OCI-LY3 (cell line): ENCODE data around the gene ACIN1.

Source experiments
- H2AFZ ChIP-seq: fragments of 200-600, 300-600 bp; shearing (Covaris generic); 2 replicates; pipeline ENCODE4 v1.6.0; 2014; ENCODE audit warnings: antibody characterized with exemption, low read depth, low read length
- H3K27ac ChIP-seq: fragments of 200-600, 300-600 bp; sonication (generic); 2 replicates; pipeline ENCODE4 v1.5.1; 2014; ENCODE audit warnings: mild to moderate bottlenecking, low read length, moderate library complexity, mixed read lengths
- H3K27me3 ChIP-seq: fragments of 200-600, 300-600 bp; sonication (generic); 2 replicates; pipeline ENCODE4 v1.6.1; 2014; ENCODE audit warnings: low read depth, low read length, mixed read lengths
- H3K36me3 ChIP-seq: fragments of 200-600, 300-600 bp; sonication (generic); replicated peaks from 2 replicates; pipeline ENCODE3; 2014; ENCODE audit warnings: low read depth, low read length, mixed read lengths
- H3K4me1 ChIP-seq: fragments of 300-600, 200-600 bp; sonication (generic); 2 replicates; pipeline ENCODE4 v1.6.1; 2014; ENCODE audit warnings: low read length, mixed read lengths
- H3K4me2 ChIP-seq: fragments of 200-600, 300-600 bp; sonication (generic); 2 replicates; pipeline ENCODE4 v1.6.1; 2014; ENCODE audit warnings: low read length, mixed read lengths
- H3K4me3 ChIP-seq: fragments of 300-600, 200-600 bp; sonication (generic); 2 replicates; pipeline ENCODE4 v1.5.1; 2014; ENCODE audit warnings: antibody characterized with exemption, mild to moderate bottlenecking, low read length, moderate library complexity
- H3K79me2 ChIP-seq: fragments of 300-600, 200-600 bp; shearing (Covaris generic); 2 replicates; pipeline ENCODE4 v1.6.1; 2014; ENCODE audit warnings: mild to moderate bottlenecking, low read length, mixed read lengths
- H3K9ac ChIP-seq: fragments of 300-600, 200-600 bp; shearing (Covaris generic); 2 replicates; pipeline ENCODE4 v1.6.0; 2014; ENCODE audit warnings: mild to moderate bottlenecking, low read length, moderate library complexity
- H3K9me3 ChIP-seq: fragments of 200-600, 300-600 bp; shearing (Covaris generic); 2 replicates; pipeline ENCODE4 v1.6.1; 2014; ENCODE audit warnings: low read length, mixed read lengths; ENCODE audit not compliant: insufficient read depth
- H4K20me1 ChIP-seq: fragments of 200-600, 300-600 bp; sonication (generic); 2 replicates; pipeline ENCODE4 v1.6.1; 2016; ENCODE audit warnings: low read length, mixed read lengths; ENCODE audit not compliant: insufficient read depth
- EZH2phosphoT487 ChIP-seq: fragments of 200-600 bp; shearing (Covaris generic); IDR thresholded peaks from 2 replicates; pipeline ENCODE4 v1.6.1; 2018; ENCODE audit warnings: antibody characterized with exemption, mixed run types, low read depth
- TF ChIP-seq, protein P1 (sequence below): fragments of 200-600, 300-600 bp; sonication (generic); IDR thresholded peaks from 2 replicates; pipeline ENCODE4 v1.5.1; 2014; ENCODE audit warnings: antibody characterized with exemption, low read length, low read depth

ACIN1 gene

DNA sequence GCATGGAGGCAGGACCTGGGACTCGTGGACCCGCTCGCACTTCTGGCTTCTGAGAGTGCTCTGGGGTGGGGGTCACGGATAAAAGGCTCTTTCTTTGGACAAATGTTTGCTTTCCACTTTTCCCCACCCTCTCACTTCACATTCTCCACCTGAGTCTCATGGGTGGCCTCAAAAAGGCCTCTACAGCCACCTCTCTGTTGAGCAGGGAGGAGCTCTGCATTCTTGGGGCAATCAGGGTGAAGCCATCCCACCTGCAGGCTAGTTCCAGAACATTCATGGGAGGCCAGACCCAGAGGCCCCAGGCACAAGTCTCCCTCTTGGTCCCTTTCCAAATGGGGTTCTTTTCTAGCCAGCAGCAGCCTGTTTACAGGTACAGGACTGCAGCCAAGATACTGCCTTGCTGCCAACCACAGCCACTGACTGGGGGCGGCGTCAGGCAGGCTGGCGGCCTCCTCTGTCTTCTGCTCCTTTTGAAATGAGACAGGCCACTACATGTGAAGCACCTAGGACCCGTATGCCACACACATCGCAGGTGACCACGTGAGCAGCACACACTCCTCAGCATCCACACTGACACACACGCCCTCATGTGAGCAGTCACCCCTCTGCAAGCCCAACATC, 42.4 kb upstream of the ACIN1 start:
- Histone ChIP-seq H3K9ac (no peak overlapping the region), H2AFZ (no peak overlapping the region), H3K4me3 (no peak overlapping the region), H3K4me1 (no peaks in the 10 kb centered on the region), H3K79me2 (no peaks in the 10 kb centered on the region), H3K36me3 (no peaks in the 10 kb centered on the region), H3K27ac (no peak overlapping the region), H4K20me1 (no peaks in the 10 kb centered on the region), H3K4me2 (no peak overlapping the region), H3K27me3 (no peaks in the 10 kb centered on the region), H3K9me3 (no peaks in the 10 kb centered on the region)
- no peak for TF ChIP-seq EZH2phosphoT487
- TF ChIP-seq, protein P1, sequence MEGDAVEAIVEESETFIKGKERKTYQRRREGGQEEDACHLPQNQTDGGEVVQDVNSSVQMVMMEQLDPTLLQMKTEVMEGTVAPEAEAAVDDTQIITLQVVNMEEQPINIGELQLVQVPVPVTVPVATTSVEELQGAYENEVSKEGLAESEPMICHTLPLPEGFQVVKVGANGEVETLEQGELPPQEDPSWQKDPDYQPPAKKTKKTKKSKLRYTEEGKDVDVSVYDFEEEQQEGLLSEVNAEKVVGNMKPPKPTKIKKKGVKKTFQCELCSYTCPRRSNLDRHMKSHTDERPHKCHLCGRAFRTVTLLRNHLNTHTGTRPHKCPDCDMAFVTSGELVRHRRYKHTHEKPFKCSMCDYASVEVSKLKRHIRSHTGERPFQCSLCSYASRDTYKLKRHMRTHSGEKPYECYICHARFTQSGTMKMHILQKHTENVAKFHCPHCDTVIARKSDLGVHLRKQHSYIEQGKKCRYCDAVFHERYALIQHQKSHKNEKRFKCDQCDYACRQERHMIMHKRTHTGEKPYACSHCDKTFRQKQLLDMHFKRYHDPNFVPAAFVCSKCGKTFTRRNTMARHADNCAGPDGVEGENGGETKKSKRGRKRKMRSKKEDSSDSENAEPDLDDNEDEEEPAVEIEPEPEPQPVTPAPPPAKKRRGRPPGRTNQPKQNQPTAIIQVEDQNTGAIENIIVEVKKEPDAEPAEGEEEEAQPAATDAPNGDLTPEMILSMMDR, result no peak

DNA sequence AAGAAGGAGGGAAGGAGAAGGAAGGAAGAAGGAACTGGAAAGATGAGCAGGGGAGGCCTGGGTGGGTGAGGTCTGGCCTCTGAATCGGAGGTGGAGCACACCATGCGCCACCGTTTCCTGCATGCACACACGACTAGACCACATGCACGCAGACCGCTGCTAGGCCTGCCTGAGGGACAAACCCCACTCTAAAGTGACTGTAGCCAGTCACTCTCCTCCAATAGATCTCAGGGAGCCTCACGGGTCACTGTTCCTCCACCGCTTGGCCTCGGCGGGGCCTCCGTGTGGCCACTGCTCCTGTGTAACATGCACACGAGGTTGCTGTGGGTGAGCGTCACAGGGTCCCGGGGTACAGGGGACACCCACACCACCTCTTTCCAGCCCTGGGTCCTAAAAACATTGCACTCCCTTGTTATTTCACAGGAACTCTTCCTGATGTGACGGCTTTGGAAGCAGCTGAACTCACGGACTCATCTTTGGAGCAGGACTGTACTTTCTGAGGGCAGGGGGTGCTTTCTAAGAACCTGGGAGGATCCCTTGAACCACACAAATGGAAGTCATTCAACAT, 41.7 kb upstream of the ACIN1 start:
- Histone ChIP-seq H3K9me3 (no peaks in the 10 kb centered on the region), H3K4me1 (no peaks in the 10 kb centered on the region), H3K4me2 (no peak overlapping the region), H4K20me1 (no peaks in the 10 kb centered on the region), H3K27me3 (no peaks in the 10 kb centered on the region), H3K36me3 (no peaks in the 10 kb centered on the region), H3K27ac (no peak overlapping the region), H3K79me2 (no peaks in the 10 kb centered on the region), H2AFZ (no peak overlapping the region), H3K4me3 (no peak overlapping the region), H3K9ac (no peak overlapping the region)
- TF ChIP-seq, protein P1, result no peak
- TF ChIP-seq EZH2phosphoT487, result no peak

DNA sequence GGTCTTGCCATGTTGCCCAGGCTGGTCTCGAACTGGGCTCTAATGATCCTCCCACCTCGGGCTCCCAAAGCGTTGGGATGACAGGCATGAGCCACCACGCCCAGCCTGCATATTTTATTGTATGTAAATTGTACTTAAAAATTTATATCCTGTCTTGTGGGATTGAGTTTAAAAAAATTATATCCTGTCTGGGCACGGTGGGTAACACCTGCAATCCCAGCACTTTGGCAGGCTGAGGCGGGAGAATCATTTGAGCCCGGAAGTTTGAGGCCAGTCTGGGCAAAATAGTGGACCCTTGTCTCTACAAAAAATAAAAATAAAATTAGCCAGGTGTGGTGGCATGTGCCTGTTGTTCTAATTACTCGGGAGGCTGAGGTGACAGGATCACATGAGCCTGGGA, 38.0 kb upstream of the ACIN1 start:
- TF ChIP-seq, protein P1, result no peak
- no peak for TF ChIP-seq EZH2phosphoT487

DNA sequence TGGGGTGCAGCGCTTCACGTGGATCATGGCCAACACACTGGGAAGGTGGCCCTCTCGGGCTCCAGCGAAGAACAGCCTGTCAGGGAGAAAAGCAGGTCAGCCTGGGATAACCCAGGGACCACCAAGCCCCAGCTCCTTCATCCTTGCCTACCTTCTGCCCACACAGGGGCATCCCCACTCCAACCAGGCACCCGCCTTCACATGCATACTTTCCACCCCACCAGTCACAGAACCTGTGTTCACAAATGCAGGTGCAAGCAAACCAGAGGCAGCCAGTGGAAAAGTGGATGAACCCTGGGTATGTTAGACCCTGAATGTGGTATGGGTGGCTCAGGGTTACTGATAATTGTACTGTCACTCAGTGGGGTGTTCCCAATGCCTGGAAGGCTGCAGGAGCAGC, 36.5 kb upstream of the ACIN1 start:
- no peak overlapping the region for H3K9ac ChIP-seq
- no peak for TF ChIP-seq EZH2phosphoT487
- TF ChIP-seq, protein P1, result no peak
- no peaks in the 10 kb centered on the region for H3K79me2 ChIP-seq
- no peak overlapping the region for H2AFZ ChIP-seq
- H3K4me3 ChIP-seq, result no peak overlapping the region
- H3K9me3 ChIP-seq, result no peaks in the 10 kb centered on the region
- peaks cover 18% of the 10 kb centered on the region for H3K4me1 ChIP-seq
- no peaks in the 10 kb centered on the region for H3K36me3 ChIP-seq
- H3K27me3 ChIP-seq, result no peaks in the 10 kb centered on the region
- H3K27ac ChIP-seq, result no peak overlapping the region
- H3K4me2 ChIP-seq, result no peak overlapping the region
- no peaks in the 10 kb centered on the region for H4K20me1 ChIP-seq

More for the DNA sequence above, 38.0 kb upstream of the ACIN1 start:
- H3K27ac ChIP-seq, result no peak overlapping the region
- no peaks in the 10 kb centered on the region for H3K27me3 ChIP-seq
- no peaks in the 10 kb centered on the region for H4K20me1 ChIP-seq
- peaks cover 18% of the 10 kb centered on the region for H3K4me1 ChIP-seq
- no peaks in the 10 kb centered on the region for H3K36me3 ChIP-seq
- no peaks in the 10 kb centered on the region for H3K9me3 ChIP-seq
- H3K9ac ChIP-seq, result no peak overlapping the region
- no peaks in the 10 kb centered on the region for H3K79me2 ChIP-seq
- H2AFZ ChIP-seq, result no peak overlapping the region
- H3K4me3 ChIP-seq, result no peak overlapping the region
- H3K4me2 ChIP-seq, result no peak overlapping the region
